IPS DF 6.9 (cell line): Measurements from ENCODE around the gene TCERG1.

Source experiments
- DNase-seq: peaks from one replicate; pipeline ENCODE4 v3.0.0-alpha.2; 2013; ENCODE audit warnings: low read depth, low spot score
- H3K27ac ChIP-seq: one replicate; pipeline ENCODE4 v1.5.1; 2013; ENCODE audit warnings: low read length, control low read depth
- H3K27me3 ChIP-seq: 2 replicates; pipeline ENCODE4 v1.6.1; 2013; ENCODE audit warnings: mild to moderate bottlenecking, low read length; ENCODE audit not compliant: control insufficient read depth, insufficient read depth
- H3K36me3 ChIP-seq: 2 replicates; pipeline ENCODE4 v1.6.1; 2013; ENCODE audit warnings: low read length; ENCODE audit not compliant: control insufficient read depth, insufficient read depth
- H3K4me1 ChIP-seq: 2 replicates; pipeline ENCODE4 v1.6.1; 2013; ENCODE audit warnings: low read length; ENCODE audit not compliant: control insufficient read depth, insufficient read depth
- H3K4me3 ChIP-seq: 2 replicates; pipeline ENCODE4 v1.5.1; 2013; ENCODE audit warnings: mild to moderate bottlenecking, low read length
- H3K9me3 ChIP-seq: 2 replicates; pipeline ENCODE4 v1.6.1; 2013; ENCODE audit warnings: low read length, inconsistent platforms; ENCODE audit not compliant: control insufficient read depth, insufficient read depth
- WGBS: extraction: QIAGEN DNeasy Blood & Tissue Kit; methylation state at CpG from one replicate; pipeline ENCODE4 v1.1.7; 2013; ENCODE audit warnings: mixed read lengths, missing lambda C conversion rate; ENCODE audit not compliant: insufficient read length, insufficient coverage; 5-methylcytosine and 5-hydroxymethylcytosine counted together

Gene TCERG1

DNA sequence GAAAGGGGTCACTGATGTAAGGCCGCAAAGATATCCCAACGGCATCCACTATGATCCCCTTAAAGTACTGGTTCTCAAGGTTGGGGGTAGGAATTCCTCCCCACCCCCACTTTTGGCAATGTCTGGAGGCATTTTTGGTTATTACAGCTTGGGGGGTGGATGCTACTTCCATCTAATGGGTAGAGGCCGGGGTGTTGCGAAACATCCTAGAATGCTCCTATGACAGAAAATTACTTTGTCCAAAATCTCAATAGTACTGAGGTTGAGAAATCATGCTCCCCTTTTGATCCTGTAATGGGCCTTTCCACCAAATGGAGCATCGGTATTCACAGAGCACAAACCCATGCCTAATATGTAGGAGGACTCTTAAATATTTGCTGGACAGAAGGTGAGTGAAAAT, 20.8 kb upstream of the TCERG1 start:
- Histone ChIP-seq H3K4me3 (no peak overlapping the region), H3K9me3 (no peaks in the 10 kb centered on the region), H3K36me3 (no peaks in the 10 kb centered on the region), H3K4me1 (no peaks in the 10 kb centered on the region), H3K27ac (no peak overlapping the region), H3K27me3 (no peaks in the 10 kb centered on the region)
- no CpG with 5 or more reads among the region's 5 CpGs for WGBS
- DNase-seq, result no peak

DNA sequence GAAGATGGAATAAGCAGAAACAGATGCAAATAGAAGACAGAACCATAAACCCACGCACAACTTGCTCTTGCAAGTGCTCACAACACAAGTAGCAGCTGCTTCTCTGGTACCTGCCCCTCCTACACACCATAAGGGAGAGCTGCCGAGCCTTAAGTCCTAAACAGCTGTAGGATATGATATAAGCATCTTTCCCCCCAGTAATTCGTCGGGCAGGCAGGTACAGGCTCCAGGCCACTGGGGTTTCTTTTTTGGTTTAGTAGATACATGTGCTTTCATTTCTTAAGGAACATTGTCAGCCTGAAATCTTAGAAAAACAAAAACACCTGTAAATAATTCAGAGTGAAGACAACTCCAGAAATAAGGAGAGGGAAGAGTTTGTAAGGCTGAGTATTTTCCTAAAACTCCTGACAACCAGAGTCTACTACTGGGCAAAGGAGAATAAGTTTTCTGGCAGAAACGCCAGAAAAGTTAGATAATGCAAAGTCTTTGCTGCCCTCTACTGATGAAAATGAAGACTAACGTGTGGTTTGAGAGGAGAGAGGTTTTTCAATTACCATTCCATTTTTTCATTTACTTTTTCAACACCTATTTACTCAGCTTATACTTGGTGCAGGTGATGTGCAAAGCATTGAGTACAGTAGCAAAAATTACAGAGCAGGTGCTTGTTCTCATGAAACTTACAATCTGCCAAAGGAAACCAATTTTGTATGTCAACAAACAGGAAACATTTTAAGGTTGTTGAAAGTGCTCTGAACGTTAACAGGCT, 20.1 kb upstream of the TCERG1 start:
- Histone ChIP-seq H3K9me3 (no peaks in the 10 kb centered on the region), H3K27me3 (no peaks in the 10 kb centered on the region), H3K36me3 (no peaks in the 10 kb centered on the region), H3K4me1 (no peaks in the 10 kb centered on the region), H3K27ac (no peak overlapping the region), H3K4me3 (no peak overlapping the region)
- WGBS, result no CpG with 5 or more reads among the region's 7 CpGs
- DNase-seq, result no peak

DNA sequence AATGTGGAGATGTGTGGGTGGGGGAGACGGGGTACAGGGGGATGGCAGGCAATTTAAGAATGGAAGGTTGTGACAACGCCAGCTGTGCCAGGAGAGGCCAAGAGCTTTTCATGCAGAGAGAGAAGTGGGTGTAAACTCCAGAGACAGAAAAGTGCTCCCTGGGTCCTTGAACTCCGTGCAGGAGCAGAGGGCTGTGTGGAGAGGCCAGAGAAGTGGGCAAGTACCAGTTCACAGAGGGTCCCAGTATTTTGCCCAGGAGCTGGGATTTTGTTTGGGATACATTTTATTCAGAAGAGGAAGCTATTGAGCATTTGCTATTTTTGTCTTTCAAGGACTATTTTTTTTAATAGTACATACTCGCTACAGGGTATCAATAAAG, 19.5 kb upstream of the TCERG1 start:
- Histone ChIP-seq H3K27ac (no peak overlapping the region), H3K4me1 (no peaks in the 10 kb centered on the region), H3K36me3 (no peaks in the 10 kb centered on the region), H3K27me3 (no peaks in the 10 kb centered on the region), H3K4me3 (no peak overlapping the region), H3K9me3 (no peaks in the 10 kb centered on the region)
- WGBS, result no CpG with 5 or more reads among the region's 4 CpGs
- DNase-seq, result no peak

DNA sequence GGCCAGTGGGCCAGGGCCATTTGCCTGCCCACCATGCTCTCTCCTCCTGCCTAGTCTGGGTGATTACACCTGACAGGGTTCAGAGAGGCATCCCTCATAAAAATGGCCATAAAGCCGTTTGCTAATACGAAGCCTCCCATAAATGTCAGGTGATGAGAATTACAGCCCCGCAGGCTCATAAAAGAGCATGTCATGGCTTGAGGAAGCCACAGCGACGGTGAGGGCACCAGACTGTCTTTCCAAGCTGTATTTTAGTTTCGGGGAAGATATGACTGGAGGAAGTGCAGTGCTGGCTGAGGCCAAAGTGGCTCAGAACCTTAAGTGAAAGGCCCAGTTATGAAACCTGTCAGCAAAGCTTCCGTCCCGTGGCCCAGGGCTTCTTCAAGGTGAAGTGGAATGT, 18.5 kb upstream of the TCERG1 start:
- H3K36me3 ChIP-seq, result no peaks in the 10 kb centered on the region
- DNase-seq, result no peak
- no CpG with 5 or more reads among the region's 8 CpGs for WGBS
- no peak overlapping the region for H3K4me3 ChIP-seq
- H3K27ac ChIP-seq, result no peak overlapping the region
- no peaks in the 10 kb centered on the region for H3K27me3 ChIP-seq
- H3K4me1 ChIP-seq, result no peaks in the 10 kb centered on the region
- H3K9me3 ChIP-seq, result no peaks in the 10 kb centered on the region

DNA sequence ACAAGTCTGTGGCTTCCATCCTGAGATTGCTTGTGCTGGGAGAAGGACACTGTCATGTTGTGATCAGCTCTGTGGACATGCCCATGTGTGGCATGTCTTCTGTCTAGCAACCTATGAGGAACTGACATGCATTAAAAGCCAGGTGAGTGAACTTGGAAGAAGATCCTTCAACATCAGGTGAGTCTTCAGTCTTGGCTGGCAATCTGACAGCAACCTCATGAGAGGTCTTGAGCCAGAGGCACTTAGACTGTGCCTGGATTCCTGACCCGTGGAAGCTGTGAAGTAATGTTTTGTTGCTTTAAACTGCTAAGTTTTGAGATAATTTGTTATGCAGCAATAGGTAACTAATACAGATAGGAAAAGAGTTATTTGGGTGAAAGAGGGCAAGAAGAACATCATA, 6.8 kb upstream of the TCERG1 start:
- Histone ChIP-seq H3K36me3 (no peaks in the 10 kb centered on the region), H3K27ac (no peak overlapping the region), H3K4me1 (no peaks in the 10 kb centered on the region), H3K9me3 (no peaks in the 10 kb centered on the region), H3K4me3 (no peak overlapping the region), H3K27me3 (no peaks in the 10 kb centered on the region)
- no CpG with 5 or more reads among the region's 1 CpG for WGBS
- DNase-seq, result no peak

DNA sequence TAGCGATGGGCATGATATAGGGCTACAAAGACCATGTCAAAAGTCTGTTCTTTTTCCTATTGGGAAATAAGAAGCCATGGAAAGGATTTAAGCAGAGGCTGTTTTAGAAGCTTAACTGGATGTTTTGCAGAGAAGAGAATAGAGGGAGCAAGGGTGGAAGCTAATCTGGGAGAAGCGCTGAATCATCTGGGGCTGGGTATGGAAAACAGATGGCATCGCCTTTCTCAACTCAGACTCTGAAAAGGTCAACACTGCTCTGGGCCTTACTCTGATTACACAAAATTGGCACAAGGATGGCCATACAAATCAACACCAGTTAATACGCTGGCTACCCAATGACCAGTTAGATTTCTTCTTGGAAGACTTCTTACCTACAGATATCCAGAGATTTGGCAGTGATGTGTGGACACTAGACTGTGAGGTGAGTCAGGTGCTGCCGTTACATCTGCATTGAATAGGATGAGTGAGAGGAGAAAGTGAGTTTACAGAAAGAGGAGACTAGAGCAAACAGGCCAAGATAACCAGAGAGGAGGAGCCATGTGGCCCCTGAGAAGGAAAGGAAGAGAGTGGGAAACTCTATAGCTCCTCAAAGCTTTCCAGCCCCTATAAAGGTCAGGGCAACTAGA, 6.2 kb upstream of the TCERG1 start:
- H3K27ac ChIP-seq, result no peak overlapping the region

DNA sequence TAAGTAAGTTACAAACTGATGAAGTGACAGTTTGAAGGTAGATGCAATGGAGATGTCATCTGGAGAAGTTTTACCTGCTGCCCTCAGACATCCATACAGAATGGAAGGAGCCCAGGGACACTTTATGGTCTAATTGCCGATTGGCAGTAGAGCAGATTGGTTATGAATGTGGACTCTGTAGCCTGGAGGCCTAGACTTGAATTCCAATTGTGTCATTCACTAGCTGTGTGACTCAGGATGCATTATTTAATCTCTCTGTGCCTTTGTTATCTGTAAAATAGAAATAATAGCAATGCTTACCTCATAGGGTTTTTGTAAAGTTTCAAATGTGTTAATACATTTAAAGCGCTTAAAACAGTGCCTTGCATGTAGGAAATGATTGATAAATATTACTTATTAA, 5.2 kb upstream of the TCERG1 start:
- WGBS, result no CpG with 5 or more reads among the region's 2 CpGs
- H3K4me3 ChIP-seq, result no peak overlapping the region
- no peak overlapping the region for H3K27ac ChIP-seq
- DNase-seq, result no peak
- H3K9me3 ChIP-seq, result no peaks in the 10 kb centered on the region
- H3K27me3 ChIP-seq, result no peaks in the 10 kb centered on the region
- no peaks in the 10 kb centered on the region for H3K36me3 ChIP-seq
- no peaks in the 10 kb centered on the region for H3K4me1 ChIP-seq

More for the DNA sequence above, 6.2 kb upstream of the TCERG1 start:
- H3K27me3 ChIP-seq, result no peaks in the 10 kb centered on the region
- H3K4me3 ChIP-seq, result no peak overlapping the region
- H3K4me1 ChIP-seq, result no peaks in the 10 kb centered on the region
- no peaks in the 10 kb centered on the region for H3K36me3 ChIP-seq
- no CpG with 5 or more reads among the region's 5 CpGs for WGBS
- no peak for DNase-seq
- no peaks in the 10 kb centered on the region for H3K9me3 ChIP-seq

DNA sequence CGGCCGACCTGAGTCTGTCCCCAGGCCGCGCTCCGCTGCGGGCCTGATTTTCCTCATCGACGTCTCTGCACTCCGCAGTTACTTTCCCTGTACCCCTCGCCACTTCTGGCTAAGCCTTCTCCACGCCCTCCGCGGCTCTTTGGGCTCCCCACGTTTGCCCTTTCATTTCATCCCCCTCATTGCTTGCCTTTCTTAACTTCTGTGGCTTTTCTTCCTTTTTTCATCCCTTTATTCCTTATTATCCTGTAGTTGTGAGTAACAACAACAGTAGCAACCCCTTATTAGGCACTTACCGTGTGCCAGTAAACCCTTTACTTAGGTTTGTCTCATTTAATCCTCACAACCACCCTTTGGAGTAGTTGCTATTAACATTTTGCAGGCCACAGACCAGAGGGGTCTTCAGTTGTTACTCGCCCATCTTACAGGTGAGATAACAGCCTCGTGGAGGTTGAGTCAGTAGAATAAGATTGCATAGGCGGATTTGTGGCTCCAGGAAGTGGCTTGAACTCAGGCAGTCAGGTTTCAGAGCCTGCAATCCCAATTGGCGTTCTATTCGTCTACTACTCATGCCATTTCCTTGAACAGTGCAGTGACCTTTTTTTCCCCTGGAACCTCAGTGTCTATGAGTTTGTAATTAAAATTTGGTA, 724 bp downstream of the TCERG1 start:
- Histone ChIP-seq H3K4me3 (peak overlapping the region; percentile 72), H3K36me3 (no peaks in the 10 kb centered on the region), H3K27me3 (no peaks in the 10 kb centered on the region), H3K27ac (no peak overlapping the region), H3K9me3 (no peaks in the 10 kb centered on the region), H3K4me1 (no peaks in the 10 kb centered on the region)
- DNase-seq, result no peak
- no CpG with 5 or more reads among the region's 20 CpGs for WGBS

DNA sequence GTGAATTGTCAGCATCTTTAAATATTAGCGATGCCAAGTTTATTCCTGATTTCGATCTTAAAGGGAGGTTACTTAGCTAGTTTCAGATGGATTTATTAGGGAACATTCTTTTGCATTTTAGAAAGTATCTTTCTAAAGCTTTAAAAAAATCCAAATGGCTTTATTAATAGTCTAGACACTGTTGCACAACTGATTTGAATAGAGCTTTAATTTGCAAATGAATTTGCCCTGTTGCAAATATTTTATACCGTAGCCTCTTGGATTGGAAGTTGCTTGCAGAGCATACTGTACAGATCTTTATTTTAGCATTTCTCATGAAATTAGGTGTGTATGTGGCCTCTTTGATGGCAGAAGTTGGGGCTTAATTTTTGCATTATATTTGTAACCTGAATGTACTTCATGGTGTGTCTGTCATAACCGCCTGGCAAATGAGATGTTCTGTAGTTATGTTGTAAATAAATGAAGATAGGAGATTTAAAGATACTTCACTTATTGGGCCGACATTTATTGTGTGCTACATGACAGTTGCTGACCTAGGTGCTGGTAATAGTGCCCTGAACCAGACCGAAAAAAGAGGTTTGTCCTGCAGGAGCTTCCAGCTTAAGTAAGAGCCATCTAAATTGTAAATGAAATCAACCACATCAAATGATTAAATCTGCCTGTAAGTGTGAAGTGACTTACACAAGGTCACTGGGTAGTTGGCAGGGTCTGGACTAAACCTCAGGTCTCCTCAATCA, 1.8 kb downstream of the TCERG1 start:
- Histone ChIP-seq H3K27me3 (no peaks in the 10 kb centered on the region), H3K9me3 (no peaks in the 10 kb centered on the region), H3K27ac (no peak overlapping the region), H3K4me3 (no peak overlapping the region), H3K4me1 (no peaks in the 10 kb centered on the region), H3K36me3 (no peaks in the 10 kb centered on the region)
- no CpG with 5 or more reads among the region's 6 CpGs for WGBS
- DNase-seq, result no peak

DNA sequence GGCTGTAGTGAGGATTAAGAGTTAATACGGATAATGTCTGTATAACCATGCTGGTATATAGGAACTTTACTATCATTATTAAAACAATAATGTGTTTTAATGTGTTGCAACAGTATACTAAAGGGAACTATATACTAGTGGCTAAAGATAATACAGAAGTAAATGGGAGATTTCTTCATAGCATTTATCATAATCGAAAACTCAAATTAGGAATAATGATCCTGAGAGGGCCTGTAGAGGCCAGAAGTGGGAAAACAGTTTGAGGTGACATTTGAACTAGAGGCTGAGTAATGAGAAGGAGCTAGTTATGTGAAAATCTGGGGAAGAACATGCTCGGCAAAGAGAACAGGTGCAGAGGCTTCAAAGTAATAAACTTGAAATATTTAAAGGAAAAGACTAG, 2.9 kb downstream of the TCERG1 start:
- Histone ChIP-seq H3K4me1 (no peaks in the 10 kb centered on the region), H3K36me3 (no peaks in the 10 kb centered on the region), H3K27me3 (no peaks in the 10 kb centered on the region), H3K4me3 (no peak overlapping the region), H3K9me3 (no peaks in the 10 kb centered on the region), H3K27ac (no peak overlapping the region)
- no peak for DNase-seq
- no CpG with 5 or more reads among the region's 3 CpGs for WGBS
